ENCODE results near the gene SPEF1. TPM values are rescaled to one million over a fixed set of nuclear protein-coding genes. Genes with fewer than 3 reads are reported as not detected.

SPEF1 gene
- total RNA-seq, 1 donor = under 0.01 TPM

GRCh38 chr20:3820048-3820900, 39.0 kb upstream of the SPEF1 start, which contains the start of gene AP5S1:
Gene AP5S1, plus strand, starts transcription at chr20:3820547. Its CDS starts 1,571 bp downstream, at chr20:3822118.
- DNase-seq (ENCODE audit: insufficient read length, low spot score, missing footprints) = peak; percentile 96
- Histone ChIP-seq H2AFZ (ENCODE audit: low read length) (peak within 1 kb of the TSS; percentile 93), H3K27ac (ENCODE audit: low read depth, low read length) (peak within 1 kb of the TSS; percentile 100), H3K27me3 (ENCODE audit: insufficient read depth, low read length) (no peaks in the 10 kb centered on the region), H3K36me3 (ENCODE audit: insufficient read depth, low read length) (peaks cover 26% of the 10 kb centered on the region), H3K79me2 (ENCODE audit: insufficient read depth, low read length) (peaks cover 17% of the 10 kb centered on the region), H4K20me1 (ENCODE audit: insufficient read depth, low read length) (no peaks in the 10 kb centered on the region), H3K4me3 (ENCODE audit: insufficient read depth, low read length) (peak within 1 kb of the TSS; percentile 98), H3K4me1 (ENCODE audit: insufficient read depth, low read length) (peaks cover 18% of the 10 kb centered on the region), H3K9me3 (ENCODE audit: low read depth, low read length) (no peaks in the 10 kb centered on the region), H3K4me2 (ENCODE audit: insufficient read depth, low read length) (peak within 1 kb of the TSS; percentile 96)
- TF ChIP-seq, protein P1, sequence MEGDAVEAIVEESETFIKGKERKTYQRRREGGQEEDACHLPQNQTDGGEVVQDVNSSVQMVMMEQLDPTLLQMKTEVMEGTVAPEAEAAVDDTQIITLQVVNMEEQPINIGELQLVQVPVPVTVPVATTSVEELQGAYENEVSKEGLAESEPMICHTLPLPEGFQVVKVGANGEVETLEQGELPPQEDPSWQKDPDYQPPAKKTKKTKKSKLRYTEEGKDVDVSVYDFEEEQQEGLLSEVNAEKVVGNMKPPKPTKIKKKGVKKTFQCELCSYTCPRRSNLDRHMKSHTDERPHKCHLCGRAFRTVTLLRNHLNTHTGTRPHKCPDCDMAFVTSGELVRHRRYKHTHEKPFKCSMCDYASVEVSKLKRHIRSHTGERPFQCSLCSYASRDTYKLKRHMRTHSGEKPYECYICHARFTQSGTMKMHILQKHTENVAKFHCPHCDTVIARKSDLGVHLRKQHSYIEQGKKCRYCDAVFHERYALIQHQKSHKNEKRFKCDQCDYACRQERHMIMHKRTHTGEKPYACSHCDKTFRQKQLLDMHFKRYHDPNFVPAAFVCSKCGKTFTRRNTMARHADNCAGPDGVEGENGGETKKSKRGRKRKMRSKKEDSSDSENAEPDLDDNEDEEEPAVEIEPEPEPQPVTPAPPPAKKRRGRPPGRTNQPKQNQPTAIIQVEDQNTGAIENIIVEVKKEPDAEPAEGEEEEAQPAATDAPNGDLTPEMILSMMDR (IDR thresholded peaks at IDR 0.05; ENCODE audit: extremely low read depth, low read depth, low read length) = peak; percentile 76

DNA sequence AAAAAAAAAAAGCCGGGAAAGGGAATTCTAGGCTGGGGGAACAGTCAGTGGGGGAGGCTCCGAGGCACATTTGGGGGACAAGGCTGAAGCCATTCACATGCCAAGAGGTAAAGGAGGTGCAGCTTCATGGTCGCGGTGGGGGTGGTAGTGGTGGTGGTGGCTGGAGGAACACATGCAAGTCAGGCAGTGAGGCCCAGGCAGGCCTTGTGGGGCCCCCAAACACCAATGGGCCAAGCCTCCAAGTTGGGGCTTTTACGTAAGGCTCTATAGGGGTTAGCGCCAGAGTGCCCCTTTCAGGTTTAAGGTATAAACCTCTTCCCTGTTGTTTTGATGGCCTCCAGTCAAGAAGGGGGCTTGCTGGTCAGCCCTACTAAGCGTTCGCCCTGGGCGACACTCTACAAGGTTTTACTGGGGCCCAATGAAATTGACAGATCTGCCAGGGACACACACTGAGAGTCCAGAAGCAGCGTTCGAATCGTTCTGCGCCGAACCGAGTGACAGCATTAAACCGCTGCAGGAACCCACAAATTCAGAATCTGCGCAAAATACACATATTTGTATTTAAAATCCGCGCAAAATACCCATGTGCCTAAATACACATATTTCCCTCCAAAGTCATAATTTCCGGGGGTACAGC, 38.3 kb upstream of the SPEF1 start:
- Histone ChIP-seq H3K4me2 (ENCODE audit: insufficient read depth, low read length) (peak overlapping the region; percentile 96), H3K4me3 (ENCODE audit: insufficient read depth, low read length) (peak overlapping the region; percentile 98), H3K27me3 (ENCODE audit: insufficient read depth, low read length) (no peaks in the 10 kb centered on the region), H3K4me1 (ENCODE audit: insufficient read depth, low read length) (peaks cover 18% of the 10 kb centered on the region), H3K36me3 (ENCODE audit: insufficient read depth, low read length) (peaks cover 19% of the 10 kb centered on the region), H3K27ac (ENCODE audit: low read depth, low read length) (peak overlapping the region; percentile 100), H3K79me2 (ENCODE audit: insufficient read depth, low read length) (peaks cover 17% of the 10 kb centered on the region), H3K9me3 (ENCODE audit: low read depth, low read length) (no peaks in the 10 kb centered on the region), H2AFZ (ENCODE audit: low read length) (peak overlapping the region; percentile 93), H4K20me1 (ENCODE audit: insufficient read depth, low read length) (no peaks in the 10 kb centered on the region)
- DNase-seq (ENCODE audit: insufficient read length, low spot score, missing footprints) = peak; percentile 59
- TF ChIP-seq, protein P1 (IDR thresholded peaks at IDR 0.05; ENCODE audit: extremely low read depth, low read depth, low read length) = no peak

DNA sequence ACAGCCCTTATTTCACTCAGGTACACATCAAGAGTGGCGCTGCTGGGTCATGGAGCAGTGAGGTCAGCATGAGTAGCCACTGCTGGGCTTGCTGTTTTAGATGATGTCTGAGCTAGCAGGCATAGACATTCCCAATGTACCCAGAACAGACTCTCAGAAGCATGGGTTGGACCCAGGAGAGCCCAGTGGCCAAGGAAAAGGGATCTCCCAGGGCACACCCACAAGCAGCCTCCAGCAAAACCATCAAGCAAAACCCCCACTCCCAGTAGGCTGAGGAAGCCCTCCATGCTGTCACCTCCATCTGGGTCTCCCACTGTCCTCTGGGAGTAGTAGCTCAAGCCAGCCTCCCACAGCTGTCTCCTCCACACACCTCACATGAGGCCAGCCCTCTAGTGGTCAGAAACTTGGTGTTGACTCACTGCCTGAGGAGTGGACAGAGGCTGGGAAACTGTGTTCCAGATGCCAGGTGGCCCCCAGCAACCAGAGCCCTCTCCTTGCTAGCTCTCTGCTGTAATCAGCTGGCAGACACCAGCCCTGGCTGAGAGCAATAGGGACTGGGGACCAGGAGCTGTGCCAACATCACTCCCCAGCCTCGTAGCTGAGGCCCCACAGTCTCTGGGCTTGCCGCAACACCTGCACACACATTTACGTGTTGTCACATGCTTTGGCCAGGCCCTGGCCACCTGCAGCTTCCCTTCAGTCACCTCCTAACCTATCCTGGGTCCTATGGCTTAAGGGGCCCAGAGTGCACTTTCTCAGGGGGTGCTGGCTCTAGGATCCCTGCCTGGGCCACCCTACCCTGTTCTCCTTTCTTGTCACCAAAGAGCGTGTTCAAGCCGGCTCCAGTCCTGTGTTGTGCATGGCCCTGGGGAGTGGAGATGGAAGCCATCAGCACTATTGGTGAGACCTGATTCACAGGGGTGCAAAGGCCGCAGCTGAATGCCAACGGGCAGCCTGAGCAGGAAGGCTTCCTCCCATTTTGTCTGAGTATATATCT, 37.2 kb upstream of the SPEF1 start:
- H2AFZ ChIP-seq (ENCODE audit: low read length) = peak overlapping the region; percentile 21
- H3K79me2 ChIP-seq (ENCODE audit: insufficient read depth, low read length) = peaks cover 17% of the 10 kb centered on the region
- TF ChIP-seq, protein P1 (IDR thresholded peaks at IDR 0.05; ENCODE audit: extremely low read depth, low read depth, low read length) = peak; percentile 85
- H3K27ac ChIP-seq (ENCODE audit: low read depth, low read length) = peak overlapping the region; percentile 31
- no peak overlapping the region for H3K4me2 ChIP-seq (ENCODE audit: insufficient read depth, low read length)
- H3K4me1 ChIP-seq (ENCODE audit: insufficient read depth, low read length) = peaks cover 18% of the 10 kb centered on the region
- peaks cover 12% of the 10 kb centered on the region for H3K36me3 ChIP-seq (ENCODE audit: insufficient read depth, low read length)
- peak; percentile 95 for DNase-seq (ENCODE audit: insufficient read length, low spot score, missing footprints)
- no peak overlapping the region for H3K4me3 ChIP-seq (ENCODE audit: insufficient read depth, low read length)
- H4K20me1 ChIP-seq (ENCODE audit: insufficient read depth, low read length) = no peaks in the 10 kb centered on the region
- no peaks in the 10 kb centered on the region for H3K27me3 ChIP-seq (ENCODE audit: insufficient read depth, low read length)
- H3K9me3 ChIP-seq (ENCODE audit: low read depth, low read length) = no peaks in the 10 kb centered on the region
